ENCODE measurements around the gene TENM4.

TENM4 gene

DNA sequence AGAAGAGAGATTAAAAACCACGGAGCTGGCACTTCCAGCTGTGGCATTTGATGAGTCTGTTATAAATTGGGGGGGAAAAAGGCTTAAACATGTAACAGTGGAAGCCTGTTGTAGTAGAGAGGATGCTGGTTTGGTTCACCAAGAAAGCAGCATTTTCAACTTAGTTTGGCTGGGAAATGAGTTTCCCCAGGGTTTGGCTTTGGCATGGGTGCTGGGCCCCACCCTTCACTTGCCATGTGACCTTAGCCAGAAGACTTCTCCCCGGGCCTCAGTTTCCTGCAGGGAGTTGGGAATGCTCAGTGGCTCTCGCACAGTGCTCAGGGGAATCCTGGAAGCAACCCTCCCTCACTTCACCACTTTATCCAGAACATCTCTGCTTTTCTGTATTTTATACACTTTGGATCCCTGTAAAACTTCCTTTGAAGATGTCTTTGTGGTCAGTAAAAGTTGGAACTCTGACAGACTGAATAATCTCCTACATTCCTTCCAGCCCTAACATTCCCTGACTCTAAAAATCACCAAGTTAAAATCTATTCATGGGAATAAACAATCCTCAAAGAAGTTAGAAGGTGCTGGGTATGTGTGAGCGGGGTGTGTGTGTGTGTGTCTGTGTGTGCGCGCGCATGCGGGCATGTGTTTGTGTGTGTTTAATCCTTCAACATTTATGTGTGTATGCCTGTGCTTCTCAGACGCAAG, 166.0 kb downstream of the TENM4 start:
- no peak overlapping the region for H3K4me3 ChIP-seq (ENCODE audit: low read depth, low read length)
- TF ChIP-seq, protein P1, sequence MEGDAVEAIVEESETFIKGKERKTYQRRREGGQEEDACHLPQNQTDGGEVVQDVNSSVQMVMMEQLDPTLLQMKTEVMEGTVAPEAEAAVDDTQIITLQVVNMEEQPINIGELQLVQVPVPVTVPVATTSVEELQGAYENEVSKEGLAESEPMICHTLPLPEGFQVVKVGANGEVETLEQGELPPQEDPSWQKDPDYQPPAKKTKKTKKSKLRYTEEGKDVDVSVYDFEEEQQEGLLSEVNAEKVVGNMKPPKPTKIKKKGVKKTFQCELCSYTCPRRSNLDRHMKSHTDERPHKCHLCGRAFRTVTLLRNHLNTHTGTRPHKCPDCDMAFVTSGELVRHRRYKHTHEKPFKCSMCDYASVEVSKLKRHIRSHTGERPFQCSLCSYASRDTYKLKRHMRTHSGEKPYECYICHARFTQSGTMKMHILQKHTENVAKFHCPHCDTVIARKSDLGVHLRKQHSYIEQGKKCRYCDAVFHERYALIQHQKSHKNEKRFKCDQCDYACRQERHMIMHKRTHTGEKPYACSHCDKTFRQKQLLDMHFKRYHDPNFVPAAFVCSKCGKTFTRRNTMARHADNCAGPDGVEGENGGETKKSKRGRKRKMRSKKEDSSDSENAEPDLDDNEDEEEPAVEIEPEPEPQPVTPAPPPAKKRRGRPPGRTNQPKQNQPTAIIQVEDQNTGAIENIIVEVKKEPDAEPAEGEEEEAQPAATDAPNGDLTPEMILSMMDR (IDR thresholded peaks at IDR 0.05; ENCODE audit: borderline replicate concordance, insufficient read depth, low read depth, low read length) = no peak

DNA sequence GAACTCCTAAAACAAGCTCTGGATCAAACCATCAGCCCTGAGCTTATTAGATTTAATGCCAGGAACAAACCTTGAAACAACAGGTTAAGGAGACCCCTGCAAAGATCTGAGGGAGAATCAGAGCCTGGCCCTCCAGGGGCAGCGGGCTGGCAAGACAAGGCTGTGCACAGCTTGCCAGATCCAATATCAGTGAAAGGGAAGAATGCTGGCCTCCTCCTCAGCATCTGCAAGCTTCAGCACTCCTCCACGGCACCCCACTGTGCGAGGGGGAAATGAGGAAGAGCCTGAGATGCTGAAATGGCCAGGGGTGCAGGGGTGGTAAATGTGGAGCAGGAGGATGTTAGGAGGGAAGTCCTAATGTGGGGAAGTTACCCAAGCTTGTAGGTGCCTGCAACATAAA, 167.0 kb downstream of the TENM4 start:
- H3K4me3 ChIP-seq (ENCODE audit: low read depth, low read length) = no peak overlapping the region
- TF ChIP-seq, protein P1 (IDR thresholded peaks at IDR 0.05; ENCODE audit: borderline replicate concordance, insufficient read depth, low read depth, low read length) = no peak

DNA sequence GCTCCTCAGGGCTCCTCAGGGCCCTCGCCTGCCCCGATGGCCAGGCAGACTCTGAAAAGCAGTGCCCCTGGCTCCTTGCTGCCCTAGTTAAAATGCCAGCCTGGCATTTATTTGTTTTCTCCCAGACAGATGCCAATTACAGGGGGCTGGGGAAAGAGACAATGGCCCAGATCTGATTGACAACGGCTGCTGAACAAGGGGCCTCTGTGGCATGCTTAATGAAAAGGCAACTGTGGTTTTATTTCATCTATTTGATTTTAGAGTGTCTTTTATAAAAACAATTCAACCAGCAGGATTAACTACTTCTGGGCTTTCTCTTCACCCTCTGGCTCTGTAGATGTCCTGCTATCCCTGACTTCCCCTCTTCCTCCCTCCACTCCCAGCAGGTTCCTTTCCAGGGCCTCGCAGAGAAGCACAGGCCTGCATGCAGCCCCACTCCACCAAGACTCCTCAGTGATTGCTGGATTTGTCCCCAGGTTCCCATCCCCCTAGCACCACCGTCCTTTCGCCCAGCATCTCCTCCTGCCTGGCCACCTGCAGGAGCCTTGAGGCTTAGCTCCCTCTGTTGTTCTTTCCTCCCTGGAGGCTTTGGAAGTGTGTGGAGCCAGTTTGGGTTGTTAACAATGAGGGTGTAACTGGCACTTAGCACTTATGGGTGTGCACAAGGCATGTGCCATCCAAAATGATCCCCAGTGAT, 171.1 kb downstream of the TENM4 start:
- TF ChIP-seq, protein P1 (IDR thresholded peaks at IDR 0.05; ENCODE audit: borderline replicate concordance, insufficient read depth, low read depth, low read length) = no peak

DNA sequence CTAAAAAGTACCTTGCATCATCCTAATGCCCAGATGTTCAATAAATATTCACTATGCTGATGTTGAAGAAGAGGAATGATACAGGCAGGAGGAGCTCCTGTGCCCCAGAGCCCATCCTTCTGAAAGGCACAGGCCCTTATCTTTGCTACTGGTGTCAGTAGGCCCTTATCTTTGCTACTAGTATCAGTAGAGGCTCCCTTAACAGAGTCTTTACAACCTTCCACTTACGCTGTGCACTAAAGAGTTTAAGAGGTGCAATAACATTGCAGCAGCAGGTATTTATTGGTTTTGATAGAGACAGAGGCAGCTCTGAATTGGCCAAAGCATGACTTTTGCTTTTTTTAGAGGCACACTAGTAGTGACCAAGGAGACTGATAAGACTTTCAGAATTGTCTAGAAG, 174.4 kb downstream of the TENM4 start:
- TF ChIP-seq, protein P1 (IDR thresholded peaks at IDR 0.05; ENCODE audit: borderline replicate concordance, insufficient read depth, low read depth, low read length) = no peak
- no peak overlapping the region for H3K4me3 ChIP-seq (ENCODE audit: low read depth, low read length)

More for the DNA sequence above, 171.1 kb downstream of the TENM4 start:
- no peak overlapping the region for H3K4me3 ChIP-seq (ENCODE audit: low read depth, low read length)

DNA sequence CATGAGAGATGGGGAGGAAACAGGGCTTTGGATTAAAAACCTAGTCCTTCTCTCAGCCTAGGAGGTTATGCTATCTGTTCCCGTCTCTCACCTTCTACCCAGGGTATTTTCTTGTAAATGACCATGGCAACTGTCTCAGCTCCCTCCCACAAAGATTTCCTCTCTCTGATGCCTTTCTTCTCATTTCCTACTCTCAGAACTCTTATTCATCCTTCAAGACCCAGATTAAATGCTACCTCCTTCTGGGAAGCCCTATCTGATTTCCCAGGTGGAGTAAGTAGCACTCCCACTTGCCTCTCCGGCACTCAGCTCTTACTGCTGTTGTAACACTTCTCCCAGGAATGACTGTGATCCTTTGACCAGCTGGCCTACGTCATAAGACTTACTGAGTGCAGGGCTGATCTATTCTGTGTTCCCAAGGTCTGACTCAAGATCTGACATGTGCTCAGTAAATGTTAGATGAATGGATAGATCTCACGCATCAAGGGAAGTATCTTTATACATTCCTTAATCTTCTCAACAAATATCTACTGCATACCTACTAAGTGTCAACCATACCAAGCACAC, 175.0 kb downstream of the TENM4 start:
- TF ChIP-seq, protein P1 (IDR thresholded peaks at IDR 0.05; ENCODE audit: borderline replicate concordance, insufficient read depth, low read depth, low read length) = no peak
- no peak overlapping the region for H3K4me3 ChIP-seq (ENCODE audit: low read depth, low read length)

DNA sequence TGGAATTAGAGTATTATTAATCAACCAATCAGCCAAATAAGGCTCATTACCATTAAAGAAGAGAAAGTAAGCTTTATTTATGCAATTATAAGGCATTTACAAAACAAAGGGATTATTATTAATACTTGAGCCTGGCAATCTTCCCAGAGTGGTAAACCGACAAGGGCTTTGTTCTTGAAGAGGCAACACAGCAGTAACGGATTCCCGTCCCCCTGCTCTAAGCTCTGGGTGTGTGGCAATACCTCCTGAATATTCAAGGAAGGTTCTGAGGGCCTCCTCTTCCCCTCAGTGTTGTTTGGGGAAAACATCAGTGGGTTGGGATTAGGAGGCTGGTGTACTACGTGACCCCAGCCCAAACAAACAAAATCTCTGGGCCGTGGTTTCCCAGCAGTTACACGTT, 176.5 kb downstream of the TENM4 start:
- TF ChIP-seq, protein P1 (IDR thresholded peaks at IDR 0.05; ENCODE audit: borderline replicate concordance, insufficient read depth, low read depth, low read length) = no peak
- H3K4me3 ChIP-seq (ENCODE audit: low read depth, low read length) = no peak overlapping the region

Measured in GM12875 (cell line).